ENCODE measurements around the gene KCNJ18.
"Not testable (repeated sequence)": the region's sequence is repeated elsewhere in the genome, so short reads cannot be mapped to it uniquely, and the experiment has no call there.

- not testable (repeated sequence) for TF ChIP-seq CTCF (IDR thresholded peaks at IDR 0.05 in 2 of 3, conservative IDR thresholded peaks at IDR 0.05 in 1 of 3; ENCODE audit: insufficient read depth in 2 of 3, low read depth in 1 of 3, low read length in 3 of 3); ATF2 (CRISPR knock-in tag; IDR thresholded peaks at IDR 0.05); MTA3 (IDR thresholded peaks at IDR 0.05; ENCODE audit: borderline replicate concordance); TAF1 (IDR thresholded peaks at IDR 0.05; ENCODE audit: control insufficient read depth, extremely low read depth, insufficient read depth, low read length, severe bottlenecking); EZH2 (IDR thresholded peaks at IDR 0.05; ENCODE audit: borderline replicate concordance, low read depth, low read length); TCF7L2 (IDR thresholded peaks at IDR 0.05; ENCODE audit: low read depth, low read length); TGIF2 (CRISPR knock-in tag; IDR thresholded peaks at IDR 0.05); ZNF76 (CRISPR knock-in tag; IDR thresholded peaks at IDR 0.05; ENCODE audit: borderline replicate concordance); CBX5 (IDR thresholded peaks at IDR 0.05; ENCODE audit: borderline replicate concordance, low read depth); CHD1 (IDR thresholded peaks at IDR 0.05; ENCODE audit: low read length); REST (IDR thresholded peaks at IDR 0.05; ENCODE audit: borderline replicate concordance); REST (CRISPR knock-in tag; IDR thresholded peaks at IDR 0.05; ENCODE audit: low read depth); CREB1 (IDR thresholded peaks at IDR 0.05); CREB1 (CRISPR knock-in tag; IDR thresholded peaks at IDR 0.05); ZKSCAN8 (CRISPR knock-in tag; IDR thresholded peaks at IDR 0.05)
Observed at GRCh38 chr17:21737015-21737580, 44.8 kb downstream of the KCNJ18 start.

Measured in K562 (cell line).